Germinal center (tissue), 1 donor: Measurements from ENCODE around the gene ALDH3A2.
"Not testable (repeated sequence)": the region's sequence is repeated elsewhere in the genome, so short reads cannot be mapped to it uniquely, and the experiment has no call there.

Experiments used
- DNase-seq: peaks from one replicate; pipeline ENCODE4 v3.0.0; 2012; ENCODE audit warnings: mixed read lengths, low spot score

Gene ALDH3A2

DNA sequence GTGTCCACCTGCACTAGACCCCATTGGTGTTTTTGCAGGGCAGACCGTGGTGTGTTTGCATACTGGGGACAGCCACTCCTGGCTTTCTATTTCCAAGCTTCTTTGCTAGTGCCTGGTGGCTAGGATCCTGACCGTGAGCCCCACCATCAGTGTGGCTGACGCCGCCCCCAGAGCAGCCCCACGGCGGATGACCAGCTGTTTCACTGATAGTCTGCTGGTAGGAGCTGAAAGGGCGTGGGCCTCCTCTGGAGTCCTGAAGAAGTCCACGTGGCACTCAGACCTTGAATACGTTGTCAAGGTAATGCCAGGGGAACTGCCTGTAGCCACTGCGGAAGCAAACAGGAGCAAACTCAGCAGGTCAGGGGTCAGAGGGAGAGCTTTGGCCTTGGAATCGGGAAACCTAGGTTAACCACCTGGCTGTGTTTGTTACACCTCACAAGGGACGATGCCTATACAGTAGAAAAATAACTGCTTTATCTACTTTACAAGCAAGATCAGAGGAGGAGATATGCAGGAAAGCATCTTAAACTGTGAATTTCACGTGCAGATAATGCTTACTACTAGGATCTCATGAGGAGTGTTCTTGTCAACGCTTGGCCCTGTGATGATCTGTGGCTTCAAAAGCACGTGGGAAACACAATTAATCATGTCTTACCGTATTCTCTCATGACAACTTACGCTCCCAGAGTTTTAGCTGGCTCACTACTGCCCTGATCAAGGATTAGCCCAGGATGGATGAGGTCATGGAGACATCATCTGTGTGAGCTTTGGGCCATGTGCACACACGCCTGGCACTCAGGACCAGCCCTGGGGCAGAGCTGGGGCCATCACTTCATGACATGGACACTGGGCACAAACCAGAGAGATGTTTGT is 30.3 kb downstream of the ALDH3A2 start:
- no peak for DNase-seq

DNA sequence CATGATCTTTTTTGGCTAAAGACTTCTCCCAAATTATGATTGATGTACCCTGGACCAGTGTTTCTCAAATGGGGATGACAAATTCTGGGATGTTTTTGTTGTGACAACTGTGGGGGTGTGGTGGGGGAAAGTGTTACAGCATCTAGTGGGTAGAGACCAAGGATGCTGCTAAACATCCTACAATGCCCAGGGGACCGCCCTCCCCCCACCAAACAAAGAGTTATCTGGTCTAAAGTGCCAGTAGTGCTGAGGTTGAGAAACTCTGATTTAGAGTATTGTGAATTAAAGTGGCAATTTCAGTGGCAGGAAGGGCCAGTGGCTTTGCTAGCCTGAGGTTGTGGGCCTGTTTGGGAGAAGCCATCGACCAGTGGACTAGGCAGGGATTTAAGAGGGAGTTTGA is 34.6 kb downstream of the ALDH3A2 start:
- DNase-seq = no peak

DNA sequence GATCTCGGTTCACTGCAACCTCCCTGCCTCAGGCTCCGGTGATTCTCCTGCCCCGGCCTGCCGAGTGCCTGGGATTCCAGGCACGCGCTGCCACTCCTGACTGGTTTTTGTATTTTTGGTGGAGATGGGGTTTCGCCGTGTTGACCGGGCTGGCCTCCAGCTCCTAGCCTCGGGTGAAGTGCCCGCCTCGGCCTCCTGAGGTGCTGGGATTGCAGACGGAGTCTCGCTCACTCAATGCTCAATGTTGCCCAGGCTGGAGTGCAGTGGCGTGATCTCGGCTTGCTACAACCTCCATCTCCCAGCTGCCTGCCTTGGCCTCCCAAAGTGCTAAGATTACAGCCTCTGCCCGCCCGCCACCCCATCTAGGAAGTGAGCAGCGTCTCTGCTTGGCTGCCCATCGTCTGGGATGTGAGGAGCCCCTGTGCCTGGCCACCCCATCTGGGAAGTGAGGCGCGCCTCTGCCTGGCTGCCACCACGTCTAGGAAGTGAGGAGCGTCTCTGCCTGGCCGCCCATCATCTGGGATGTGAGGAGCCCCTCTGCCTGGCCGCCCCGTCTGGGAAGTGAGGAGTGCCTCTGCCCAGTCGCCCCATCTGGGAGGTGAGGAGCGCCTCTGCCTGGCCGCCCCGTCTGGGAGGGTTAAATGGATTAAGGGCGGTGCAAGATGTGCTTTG is 36.5 kb downstream of the ALDH3A2 start:
- not testable (repeated sequence) for DNase-seq

GRCh38 chr17:19686400-19687090 is 38.0 kb downstream of the ALDH3A2 start:
- no peak for DNase-seq

DNA sequence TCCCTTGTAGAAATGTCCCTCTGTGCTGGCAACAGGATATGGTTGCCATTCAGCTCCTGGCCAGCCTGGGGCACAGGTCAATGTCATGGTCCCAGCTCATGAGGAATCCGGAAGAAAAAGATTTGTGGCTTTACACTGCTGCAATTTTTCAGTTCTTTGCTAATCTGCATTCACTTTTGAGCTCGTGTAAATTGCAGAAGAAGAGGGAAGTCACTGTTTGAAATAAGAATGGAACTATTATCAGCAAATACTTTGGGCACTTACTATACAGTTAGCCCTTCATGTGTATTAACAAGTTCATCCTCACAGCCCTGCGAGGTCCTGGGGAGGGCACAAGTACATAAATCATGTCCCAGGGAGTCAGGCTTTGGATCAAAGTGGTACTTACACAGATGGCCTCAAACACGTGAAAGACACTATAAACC is 53.7 kb downstream of the ALDH3A2 start:
- no peak for DNase-seq

DNA sequence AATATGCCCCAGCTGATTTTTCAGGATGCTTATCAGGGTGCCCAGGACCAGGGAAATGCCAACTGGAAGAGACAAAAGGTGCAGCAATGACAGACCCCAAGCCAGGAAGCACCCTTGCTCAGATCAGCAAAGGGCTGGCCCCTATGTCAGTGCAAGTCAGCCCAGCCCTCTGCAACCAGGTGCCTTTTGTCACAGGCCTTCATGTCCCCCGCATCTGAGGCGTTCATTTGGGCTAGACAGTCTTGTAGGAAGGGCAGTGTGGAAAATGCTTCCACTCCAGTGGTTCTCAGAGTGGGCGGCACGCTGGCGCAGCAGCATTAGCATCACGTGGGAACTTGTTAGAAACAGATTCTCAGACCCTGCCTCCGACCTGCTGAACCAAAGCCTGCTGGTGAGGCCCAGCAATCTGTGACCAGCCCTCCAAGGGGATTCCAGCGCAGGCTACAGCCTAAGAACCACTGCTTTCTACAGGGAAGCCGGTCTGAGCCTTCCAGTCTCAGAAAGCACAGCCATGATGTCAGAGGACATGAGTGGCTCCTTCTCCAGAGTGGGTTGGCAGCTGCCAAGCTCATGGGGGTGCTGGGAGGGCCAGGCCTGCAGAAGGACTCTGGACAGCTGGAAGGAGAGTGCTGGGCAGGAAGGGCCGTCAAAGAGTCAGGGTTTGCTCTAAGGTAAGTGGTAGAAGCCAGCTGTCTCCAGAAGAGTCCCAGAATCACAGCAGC is 54.7 kb downstream of the ALDH3A2 start:
- DNase-seq = no peak

DNA sequence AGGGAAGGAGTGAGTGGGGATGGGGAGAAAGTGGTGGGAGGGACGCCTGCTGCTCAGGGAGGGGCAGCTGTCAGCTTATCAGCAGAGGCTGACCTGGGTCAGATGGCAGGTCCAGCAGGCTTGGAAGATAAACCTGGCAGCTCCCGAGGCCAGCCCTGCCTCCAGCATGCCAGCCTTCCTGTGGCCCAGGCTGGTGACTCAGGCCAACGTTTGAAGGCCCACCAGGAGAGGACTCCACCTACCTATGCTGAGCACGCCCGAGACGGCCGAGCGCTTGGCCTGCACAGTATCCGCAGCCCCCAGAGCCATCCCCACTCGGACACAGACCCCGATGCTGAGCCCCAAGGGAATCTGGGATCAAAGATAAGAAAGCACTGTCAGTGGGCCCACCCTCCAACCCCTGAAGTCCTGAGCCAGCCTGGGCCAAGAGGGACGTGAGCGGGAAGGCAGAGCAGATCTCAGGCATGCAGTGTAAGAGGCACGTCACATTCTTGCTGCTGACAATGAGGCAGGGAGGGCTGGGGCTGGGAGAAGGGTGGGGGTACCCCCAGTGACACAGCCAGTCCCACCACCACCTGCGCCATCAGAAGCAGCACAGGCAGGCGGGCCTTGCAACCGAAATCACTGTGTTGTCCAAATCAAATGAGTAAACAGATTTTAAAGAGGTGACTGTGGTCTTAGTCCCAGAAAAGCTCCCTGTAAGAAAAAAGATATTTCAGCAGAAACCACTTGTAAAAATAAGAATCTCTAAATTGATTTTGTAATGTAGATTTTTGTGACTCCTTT is 55.5 kb downstream of the ALDH3A2 start:
- DNase-seq = no peak

GRCh38 chr17:19705201-19705600 is 56.6 kb downstream of the ALDH3A2 start:
- DNase-seq = no peak

DNA sequence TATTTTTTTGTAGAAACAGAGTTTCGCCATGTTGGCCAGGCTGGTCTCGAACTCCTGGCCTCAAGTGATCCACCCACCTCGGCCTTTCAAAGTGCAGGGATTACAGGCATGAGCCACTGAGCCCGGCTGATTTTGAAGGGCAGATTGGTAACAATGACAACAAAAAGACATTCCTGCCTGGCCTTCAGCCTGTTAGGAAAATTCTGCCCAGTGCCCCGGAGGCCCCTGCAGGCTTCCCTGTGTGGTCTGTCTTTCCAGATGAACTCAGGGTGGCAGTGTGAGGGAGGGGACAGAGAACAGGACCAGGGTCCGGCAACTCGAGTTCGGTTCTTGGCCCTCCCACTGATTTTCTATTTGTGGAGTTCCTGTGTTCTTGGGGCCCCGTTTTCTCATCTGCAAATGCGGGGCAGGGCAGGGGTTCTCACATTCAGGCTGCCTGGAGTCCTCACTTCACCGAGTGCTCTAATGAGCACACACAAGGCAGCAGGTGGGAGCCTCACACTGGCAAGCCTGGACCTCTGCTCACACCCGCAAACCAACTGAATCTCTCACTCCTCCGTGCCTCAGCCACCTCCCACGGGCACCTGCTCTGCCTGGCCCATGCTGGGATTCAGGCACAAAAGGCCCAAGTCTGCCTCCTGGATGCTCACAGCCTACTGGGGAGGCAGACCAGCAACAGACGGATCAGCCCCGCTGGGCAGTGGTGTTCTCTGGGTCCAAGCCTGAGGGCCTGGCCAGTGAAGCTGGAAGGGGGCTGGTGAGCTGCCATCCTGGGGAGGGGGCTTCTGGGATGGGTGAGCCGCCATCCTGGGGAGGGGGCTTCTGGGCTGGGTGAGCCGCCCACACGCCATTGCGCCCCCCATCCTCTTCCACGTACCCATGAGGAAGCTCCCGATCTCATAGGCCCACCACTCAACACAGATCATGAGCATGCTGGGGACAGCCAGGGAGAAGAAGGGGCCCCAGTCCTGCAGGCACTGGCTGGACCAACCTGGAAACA is 57.5 kb downstream of the ALDH3A2 start:
- no peak for DNase-seq

DNA sequence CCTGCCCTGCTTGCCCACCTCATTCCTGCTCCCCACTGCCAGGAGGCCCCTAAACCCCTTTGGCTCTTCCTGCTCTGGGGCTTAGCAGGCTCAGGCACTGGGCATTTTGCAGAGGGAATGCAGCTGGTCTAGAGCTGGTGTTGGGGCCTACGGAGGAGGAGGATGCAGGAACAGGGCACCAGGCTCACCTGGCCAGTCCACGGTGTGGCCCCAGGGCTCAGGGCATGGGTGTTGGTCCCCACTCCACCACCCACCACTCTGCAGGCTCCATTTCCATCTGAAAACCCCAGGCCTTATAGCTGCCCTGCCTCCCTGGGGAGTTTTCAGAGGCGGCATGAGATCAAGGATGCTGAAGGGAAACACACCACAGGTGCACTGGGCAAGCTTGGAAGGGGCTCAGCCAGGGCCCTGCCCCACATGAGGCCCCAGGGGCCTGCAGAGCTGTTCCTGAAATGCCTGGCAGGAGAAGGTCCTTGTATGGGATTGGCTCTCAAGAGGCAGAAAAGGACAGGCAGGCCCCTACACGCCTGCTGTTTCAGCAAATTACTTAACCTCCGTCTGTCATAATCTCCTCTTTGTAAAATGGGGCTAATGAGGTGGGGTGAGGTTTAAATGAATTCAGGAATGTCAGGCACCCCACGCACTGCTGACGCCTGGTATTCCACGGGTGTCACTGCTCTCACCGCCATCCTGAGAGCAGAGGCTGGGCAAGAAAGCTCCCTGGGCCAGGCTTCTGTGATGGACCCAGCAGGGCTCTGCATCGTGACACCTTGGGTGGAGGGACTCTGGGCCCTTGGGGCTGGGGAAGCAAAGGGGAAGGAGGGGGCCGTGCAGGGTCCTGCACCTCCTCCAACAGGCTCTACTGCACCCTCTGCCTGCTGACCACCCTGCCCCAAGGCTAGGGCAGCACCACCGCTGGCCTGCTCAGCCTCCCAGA is 58.5 kb downstream of the ALDH3A2 start:
- no peak for DNase-seq

DNA sequence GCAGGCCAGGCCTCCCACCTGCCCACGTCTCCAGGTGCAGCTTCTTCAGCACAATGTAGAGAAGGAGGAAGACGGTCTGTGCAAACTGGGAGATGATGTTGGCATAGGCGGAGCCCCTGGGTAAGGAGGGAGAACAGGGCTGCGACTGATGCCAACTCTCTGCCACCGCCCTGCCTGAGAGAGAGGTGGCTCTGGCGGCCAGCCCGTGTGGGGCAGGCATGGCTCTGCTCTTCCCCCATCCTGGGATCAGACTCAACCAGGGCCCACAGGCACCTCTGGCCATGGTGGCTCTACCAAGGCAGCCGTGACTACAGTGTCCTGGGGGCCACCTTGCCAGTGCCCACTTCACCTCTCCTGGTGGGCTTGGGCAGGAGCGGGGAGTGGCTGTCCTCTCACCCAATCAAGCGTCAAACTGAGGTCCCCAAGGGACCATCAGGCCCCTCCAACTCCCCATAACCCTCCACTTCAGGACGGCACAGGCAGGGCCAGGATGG is 59.2 kb downstream of the ALDH3A2 start:
- DNase-seq = peak; percentile 1

GRCh38 chr17:19708431-19709175 is 60.1 kb downstream of the ALDH3A2 start:
- peak; percentile 1 for DNase-seq

DNA sequence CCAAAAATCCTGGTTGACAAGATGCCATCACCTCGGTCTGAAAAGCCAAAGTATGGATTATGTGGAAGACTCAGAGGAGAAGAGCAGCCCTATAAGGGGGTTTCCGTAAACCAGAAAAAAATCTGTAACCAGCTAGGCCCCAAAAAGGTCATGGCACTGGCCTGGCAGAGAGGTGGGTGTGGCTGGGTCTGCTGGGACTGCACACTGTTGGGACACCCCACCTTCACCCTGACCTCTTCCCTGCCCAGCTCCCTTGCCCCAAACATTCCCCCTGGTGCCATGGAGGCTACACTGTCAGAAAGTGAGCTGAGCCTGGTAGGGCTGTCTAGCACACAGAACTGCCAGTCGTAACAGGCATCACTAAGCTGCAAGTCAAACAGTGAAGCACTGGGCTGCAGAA is 61.3 kb downstream of the ALDH3A2 start:
- no peak for DNase-seq

GRCh38 chr17:19712436-19713004 is 64.0 kb downstream of the ALDH3A2 start:
- no peak for DNase-seq

- DNase-seq = no peak
These were observed 64.9 kb downstream of the ALDH3A2 start for GRCh38 chr17:19713462-19713861.

- DNase-seq = no peak
These were observed 65.4 kb downstream of the ALDH3A2 start for GRCh38 chr17:19713901-19714361.
